ENCODE measurements around the gene GRIN2D. TPM values are rescaled to one million over a fixed set of nuclear protein-coding genes. Genes with fewer than 3 reads are reported as not detected.
"Not testable (repeated sequence)": the region's sequence is repeated elsewhere in the genome, so short reads cannot be mapped to it uniquely, and the experiment has no call there.

The GRIN2D gene
- total RNA-seq, 2 donors from 2014 or later, result 0.39 to 0.46 TPM

DNA sequence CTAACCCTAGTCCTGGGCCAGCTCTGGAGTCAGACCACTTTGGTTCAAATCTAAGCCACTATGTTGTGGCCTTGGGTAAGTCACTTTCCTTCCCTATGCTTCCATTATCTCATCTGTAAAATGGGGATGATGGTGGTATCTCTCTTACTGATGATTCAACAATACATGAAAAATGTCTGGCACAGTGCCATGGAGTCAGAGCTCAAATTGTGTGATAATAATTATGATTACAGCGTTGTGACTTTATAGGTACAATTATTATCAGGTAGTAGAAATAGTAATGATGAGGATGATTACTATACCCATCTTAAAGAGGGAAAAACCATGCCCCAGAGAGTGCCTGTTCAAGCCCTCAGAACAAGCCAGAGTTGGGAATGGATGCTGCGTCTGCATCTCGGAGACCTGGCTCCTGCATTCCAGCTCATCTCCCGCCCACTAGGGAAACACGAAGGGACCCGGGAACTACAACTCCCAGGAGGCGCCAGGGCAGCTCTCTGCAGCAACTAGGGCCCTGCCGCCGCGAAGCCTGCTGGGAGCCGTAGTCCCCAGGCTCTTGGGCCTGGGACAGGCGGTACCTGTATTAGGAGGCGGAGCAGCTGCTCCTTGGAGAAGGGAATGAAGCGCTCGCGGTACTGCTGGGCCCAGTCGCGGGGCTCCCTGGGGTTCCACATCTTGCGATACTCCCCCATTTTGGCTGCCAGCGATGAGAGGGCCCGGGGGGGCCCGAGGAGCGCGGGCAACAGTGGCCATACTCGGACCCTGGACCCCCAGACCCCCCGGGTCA lies 30.6 kb upstream of the GRIN2D start:
- DNase-seq (peak; percentile 90 to 92), ATAC-seq (replicated peaks in 1 of 2) (peak; percentile 70 to 71)
- Mint-ChIP-seq H3K4me3 (peak overlapping the region; percentile 91 to 93), H3K36me3 (ENCODE audit: insufficient read depth in 2 of 2) (peaks cover 0 to 1% of the 10 kb centered on the region in 2 donors), H3K27ac (peak overlapping the region; percentile 63), H3K4me1 (ENCODE audit: low read depth) (peaks cover 13% of the 10 kb centered on the region), H3K27me3 (ENCODE audit: low read depth) (no peaks in the 10 kb centered on the region), H3K9me3 (no peaks in the 10 kb centered on the region)

DNA sequence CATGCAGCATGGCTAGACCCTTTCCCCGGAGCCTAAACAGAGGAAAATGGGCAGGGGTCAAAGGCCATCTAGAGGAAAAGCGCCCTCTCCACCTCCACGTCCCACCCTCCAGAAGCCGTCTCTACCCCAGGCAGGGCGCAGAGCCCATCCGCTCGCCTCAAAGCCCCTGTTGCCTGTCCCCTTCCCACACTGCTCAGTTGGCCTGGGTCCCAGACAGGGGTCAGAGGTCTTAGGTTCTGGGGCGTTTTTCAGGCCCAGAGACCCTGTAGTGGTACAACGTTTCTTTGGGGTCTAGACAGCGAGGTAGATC lies 30.0 kb upstream of the GRIN2D start:
- peak in 1 of 2 donors; percentile 36 for DNase-seq
- Mint-ChIP-seq H3K4me1 (ENCODE audit: low read depth) (peaks cover 13% of the 10 kb centered on the region), H3K27me3 (ENCODE audit: low read depth) (no peaks in the 10 kb centered on the region), H3K27ac (peak overlapping the region; percentile 63), H3K36me3 (ENCODE audit: insufficient read depth in 2 of 2) (peaks cover 0 to 1% of the 10 kb centered on the region in 2 donors), H3K4me3 (peak overlapping the region; percentile 91 to 93), H3K9me3 (no peaks in the 10 kb centered on the region)
- peak; percentile 14 for ATAC-seq (replicated peaks in 1 of 2)

DNA sequence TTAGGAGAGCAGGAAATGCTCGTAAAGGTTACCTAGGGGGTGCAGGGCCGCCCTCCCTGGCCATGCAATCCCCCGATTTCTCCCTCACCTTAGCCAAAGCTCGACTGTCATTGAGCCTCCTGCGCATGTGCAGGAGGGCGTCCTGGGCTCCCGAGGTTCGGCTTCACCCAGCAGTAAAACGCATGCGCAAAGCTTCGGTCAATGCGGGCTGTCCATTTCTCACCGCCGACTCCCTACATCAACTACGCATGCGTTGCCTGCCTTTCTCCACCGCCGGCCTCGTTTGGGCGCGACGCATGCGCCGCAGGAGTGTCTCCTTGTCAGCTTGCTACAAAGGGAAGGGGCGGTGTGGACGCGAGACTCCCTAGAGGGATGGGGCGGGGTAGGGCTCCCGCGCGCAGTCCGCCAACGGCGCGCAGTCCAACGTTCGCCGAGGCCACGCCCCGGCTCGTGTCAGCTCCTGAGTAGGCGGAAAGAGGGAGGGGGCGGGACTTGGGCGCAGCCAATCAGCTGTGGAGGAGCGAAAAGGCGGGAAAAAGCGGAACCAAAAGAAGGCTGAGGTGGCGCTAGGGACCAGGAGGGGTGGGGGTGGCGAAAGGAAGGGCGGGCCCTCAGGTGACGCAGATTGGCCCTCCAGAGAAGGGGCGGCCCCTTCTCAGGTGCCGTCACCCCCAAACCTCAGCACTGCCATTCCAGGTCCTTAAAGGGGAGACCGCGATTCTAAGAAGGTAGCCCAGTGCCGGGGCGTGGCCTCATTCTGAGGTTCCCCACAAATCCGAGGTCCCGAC lies 29.5 kb upstream of the GRIN2D start, which contains the start of the genes SYNGR4 and TMEM143:
TSS of gene SYNGR4 (plus strand) at position 558 of the 788 bp plus-strand sequence. CDS start 1,476 bp downstream, outside the sequence.
TSS of gene TMEM143 (minus strand) at position 131 of the 788 bp plus-strand sequence. CDS start at position 111, 20 bp downstream.
- Mint-ChIP-seq H3K4me3 (peak within 1 kb of the TSS; percentile 91 to 93), H3K27ac (peak within 1 kb of the TSS; percentile 87), H3K4me1 (ENCODE audit: low read depth) (peaks cover 13% of the 10 kb centered on the region), H3K36me3 (ENCODE audit: insufficient read depth in 2 of 2) (peaks cover 0 to 1% of the 10 kb centered on the region in 2 donors), H3K9me3 (no peaks in the 10 kb centered on the region), H3K27me3 (ENCODE audit: low read depth) (no peaks in the 10 kb centered on the region)
- peak; percentile 98 to 99 for DNase-seq
- peak; percentile 91 for ATAC-seq (replicated peaks in 1 of 2)

DNA sequence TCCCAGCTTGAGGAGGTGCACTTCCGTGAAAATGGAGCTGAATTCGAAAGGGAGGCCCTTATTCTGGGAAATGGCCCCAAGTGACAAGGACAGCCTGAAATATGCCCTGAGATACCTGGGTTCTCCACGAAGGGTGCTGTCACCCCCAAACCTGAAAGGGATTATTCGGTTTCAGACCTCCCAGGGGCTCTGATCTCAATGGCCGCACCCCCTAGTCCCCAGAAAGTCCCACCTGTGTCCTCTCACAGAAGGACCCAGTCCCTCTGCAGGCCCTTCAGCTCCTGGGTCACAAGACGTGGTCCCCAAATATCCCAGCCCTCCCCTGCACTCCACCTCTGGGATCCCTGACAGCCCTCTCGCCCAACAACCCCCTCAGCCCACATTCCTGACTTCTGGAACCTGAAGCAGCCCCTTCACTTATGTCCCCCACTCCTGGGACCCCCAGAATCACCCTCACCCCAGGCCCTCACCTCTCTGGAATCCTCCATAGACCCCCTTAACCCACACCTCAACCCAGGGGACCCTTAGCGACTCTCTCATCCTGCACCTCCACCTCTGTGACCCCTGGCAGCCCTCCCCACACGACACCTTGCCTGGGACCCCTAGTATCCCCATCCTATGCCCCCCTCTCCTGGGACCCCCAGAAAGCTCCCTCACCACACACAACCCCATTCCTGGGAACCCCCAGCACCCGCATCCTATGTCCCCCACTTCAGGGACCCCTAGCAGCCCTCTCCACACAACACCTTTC lies 28.7 kb upstream of the GRIN2D start:
- DNase-seq (no peak), ATAC-seq (replicated peaks in 1 of 2) (no peak)
- Mint-ChIP-seq H3K36me3 (ENCODE audit: insufficient read depth in 2 of 2) (peaks cover 0 to 1% of the 10 kb centered on the region in 2 donors), H3K9me3 (no peaks in the 10 kb centered on the region), H3K4me3 (peak overlapping the region; percentile 91 to 93), H3K27ac (peak overlapping the region; percentile 87), H3K4me1 (ENCODE audit: low read depth) (peaks cover 13% of the 10 kb centered on the region), H3K27me3 (ENCODE audit: low read depth) (no peaks in the 10 kb centered on the region)

DNA sequence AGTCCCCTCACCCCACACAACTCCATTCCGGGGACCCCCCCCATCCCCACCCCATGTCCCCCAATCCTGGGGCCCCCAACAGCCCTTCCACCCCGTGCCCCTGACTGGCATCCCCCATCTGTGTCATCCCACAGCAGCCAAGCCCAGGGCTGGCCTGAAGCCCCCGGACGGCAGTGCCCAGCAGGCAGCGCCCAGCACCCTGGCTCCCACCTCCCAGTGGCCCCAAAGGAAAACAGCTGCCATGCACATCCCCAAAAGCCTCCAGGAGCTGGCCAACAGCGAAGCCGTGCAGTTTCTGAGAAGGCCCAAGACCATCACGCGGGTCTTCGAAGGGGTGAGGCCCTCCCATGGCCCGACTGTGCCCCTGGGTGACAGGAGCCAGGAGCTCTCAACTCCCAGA lies 27.9 kb upstream of the GRIN2D start:
- Mint-ChIP-seq H3K4me3 (no peak overlapping the region), H3K36me3 (ENCODE audit: insufficient read depth in 2 of 2) (peaks cover 0 to 1% of the 10 kb centered on the region in 2 donors), H3K4me1 (ENCODE audit: low read depth) (peaks cover 13% of the 10 kb centered on the region), H3K27me3 (ENCODE audit: low read depth) (no peaks in the 10 kb centered on the region), H3K27ac (no peak overlapping the region), H3K9me3 (no peaks in the 10 kb centered on the region)
- DNase-seq, result no peak
- ATAC-seq (replicated peaks in 1 of 2), result no peak

DNA sequence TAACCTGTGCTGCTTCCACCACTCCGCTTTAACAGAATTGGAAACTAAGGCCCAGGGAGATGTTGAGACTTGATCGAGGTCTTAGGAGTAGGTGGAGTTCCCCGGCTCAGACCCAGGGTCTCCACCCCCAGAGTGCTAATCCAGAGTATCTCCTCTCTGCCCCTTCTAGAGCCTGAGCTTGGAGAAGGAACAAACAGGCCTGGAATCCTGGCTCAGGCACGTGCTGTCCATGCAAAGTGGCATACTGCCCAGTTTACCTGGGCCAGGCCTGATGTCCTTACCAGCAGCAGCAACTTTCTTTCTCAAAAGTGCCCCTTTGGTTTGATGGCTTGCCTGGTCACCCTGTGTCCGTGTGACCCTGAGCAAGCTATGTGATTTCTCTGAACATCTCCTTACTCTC lies 25.6 kb upstream of the GRIN2D start:
- Mint-ChIP-seq H3K27me3 (ENCODE audit: low read depth) (no peaks in the 10 kb centered on the region), H3K4me3 (no peak overlapping the region), H3K9me3 (no peaks in the 10 kb centered on the region), H3K27ac (no peak overlapping the region), H3K4me1 (ENCODE audit: low read depth) (peaks cover 9% of the 10 kb centered on the region), H3K36me3 (ENCODE audit: insufficient read depth in 2 of 2) (peaks cover 0 to 1% of the 10 kb centered on the region in 2 donors)
- ATAC-seq (replicated peaks in 1 of 2) (no peak), DNase-seq (no peak)

DNA sequence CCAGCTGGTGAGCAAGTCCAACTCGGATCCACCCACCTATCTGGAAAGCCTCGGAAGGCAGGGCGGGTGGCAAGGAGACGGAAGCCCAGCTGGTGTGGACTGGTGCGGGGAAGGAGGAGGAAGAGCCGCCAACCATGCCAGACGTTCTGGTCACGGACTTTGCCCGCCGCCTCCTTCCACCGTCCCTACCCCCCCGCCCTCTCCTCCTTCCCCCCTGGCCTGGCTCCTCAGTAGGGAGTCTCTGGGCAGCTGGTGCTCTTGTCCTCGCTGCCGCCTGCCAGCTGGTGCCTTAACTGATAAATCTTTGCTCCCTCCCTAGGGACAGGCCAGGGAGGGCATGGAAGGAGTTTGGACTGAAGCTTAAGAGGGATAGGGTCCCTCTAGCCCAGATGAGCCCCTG lies 24.5 kb upstream of the GRIN2D start:
- H3K27ac Mint-ChIP-seq, result no peak overlapping the region
- peaks cover 7% of the 10 kb centered on the region for H3K4me1 Mint-ChIP-seq (ENCODE audit: low read depth)
- no peak overlapping the region for H3K4me3 Mint-ChIP-seq
- H3K27me3 Mint-ChIP-seq (ENCODE audit: low read depth), result no peaks in the 10 kb centered on the region
- ATAC-seq (replicated peaks in 1 of 2), result no peak
- no peaks in the 10 kb centered on the region for H3K9me3 Mint-ChIP-seq
- peaks cover 0 to under 1% of the 10 kb centered on the region in 2 donors for H3K36me3 Mint-ChIP-seq (ENCODE audit: insufficient read depth in 2 of 2)
- DNase-seq, result no peak

DNA sequence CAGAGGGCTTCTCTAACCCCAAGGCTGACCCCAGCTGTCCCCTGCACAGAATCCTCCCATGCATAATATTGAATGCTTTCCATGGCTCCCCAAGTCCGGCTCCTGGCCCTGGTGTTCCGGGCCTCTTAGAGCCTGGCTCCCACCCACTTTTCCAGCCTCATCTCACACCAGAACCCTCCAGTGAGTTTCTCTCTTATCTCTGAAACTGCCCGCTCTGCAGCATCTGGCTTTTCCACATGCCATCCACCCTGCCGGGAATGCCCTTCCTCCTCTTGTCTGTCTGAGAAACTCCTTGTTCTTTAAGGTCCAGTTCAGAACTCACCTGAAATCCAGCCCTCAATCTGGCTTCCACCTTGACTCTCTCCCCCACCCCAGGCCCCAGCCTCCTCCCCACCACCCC lies 22.5 kb upstream of the GRIN2D start:
- no peaks in the 10 kb centered on the region for H3K4me1 Mint-ChIP-seq (ENCODE audit: low read depth)
- no peak overlapping the region for H3K27ac Mint-ChIP-seq
- no peaks in the 10 kb centered on the region for H3K36me3 Mint-ChIP-seq (ENCODE audit: insufficient read depth in 2 of 2)
- ATAC-seq (replicated peaks in 1 of 2), result no peak
- H3K27me3 Mint-ChIP-seq (ENCODE audit: low read depth), result no peaks in the 10 kb centered on the region
- H3K9me3 Mint-ChIP-seq, result no peaks in the 10 kb centered on the region
- H3K4me3 Mint-ChIP-seq, result no peak overlapping the region
- no peak for DNase-seq

DNA sequence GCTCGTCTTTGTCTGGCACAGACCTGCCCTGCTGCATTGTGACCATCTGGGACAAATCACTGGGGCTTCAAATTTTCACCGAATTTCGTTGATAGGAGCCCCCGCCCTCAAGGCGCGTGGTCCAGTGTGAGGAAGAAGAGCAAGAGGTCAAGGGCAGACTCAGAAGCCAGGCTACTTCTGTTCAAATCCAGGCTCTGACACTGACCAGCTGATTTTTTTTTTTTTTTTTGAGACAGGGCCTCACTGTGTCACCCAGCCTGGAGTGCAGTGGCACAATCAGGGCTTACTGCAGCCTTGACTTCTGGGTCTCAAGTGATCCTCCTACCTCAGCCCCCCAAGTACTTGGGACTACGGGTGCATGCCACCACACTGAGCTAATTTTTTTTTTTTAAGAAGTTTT lies 22.1 kb upstream of the GRIN2D start:
- H3K4me3 Mint-ChIP-seq, result no peak overlapping the region
- H3K27ac Mint-ChIP-seq, result no peak overlapping the region
- no peaks in the 10 kb centered on the region for H3K27me3 Mint-ChIP-seq (ENCODE audit: low read depth)
- H3K9me3 Mint-ChIP-seq, result no peaks in the 10 kb centered on the region
- DNase-seq (no peak), ATAC-seq (replicated peaks in 1 of 2) (no peak)
- no peaks in the 10 kb centered on the region for H3K36me3 Mint-ChIP-seq (ENCODE audit: insufficient read depth in 2 of 2)
- no peaks in the 10 kb centered on the region for H3K4me1 Mint-ChIP-seq (ENCODE audit: low read depth)

DNA sequence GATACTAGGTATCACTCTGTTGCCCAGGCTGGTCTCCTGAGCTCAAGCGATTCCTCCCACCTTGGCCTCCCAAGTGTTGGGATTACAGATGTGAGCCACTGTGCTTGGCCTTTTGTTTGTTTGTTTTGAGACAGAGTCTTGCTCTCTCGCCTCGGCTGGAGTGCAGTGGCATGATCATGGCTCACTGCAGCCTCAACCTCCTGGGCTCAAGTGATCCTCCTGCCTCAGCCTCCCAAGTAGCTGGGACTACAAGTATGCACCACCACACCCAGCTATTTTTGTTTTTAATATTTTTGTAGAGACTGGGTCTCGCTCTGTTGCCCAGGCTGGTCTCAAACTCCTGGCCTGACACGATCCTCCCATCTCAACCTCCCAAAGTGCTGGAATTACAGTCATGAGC lies 21.7 kb upstream of the GRIN2D start:
- H3K9me3 Mint-ChIP-seq; ATAC-seq (replicated peaks in 1 of 2): not testable (repeated sequence)

DNA sequence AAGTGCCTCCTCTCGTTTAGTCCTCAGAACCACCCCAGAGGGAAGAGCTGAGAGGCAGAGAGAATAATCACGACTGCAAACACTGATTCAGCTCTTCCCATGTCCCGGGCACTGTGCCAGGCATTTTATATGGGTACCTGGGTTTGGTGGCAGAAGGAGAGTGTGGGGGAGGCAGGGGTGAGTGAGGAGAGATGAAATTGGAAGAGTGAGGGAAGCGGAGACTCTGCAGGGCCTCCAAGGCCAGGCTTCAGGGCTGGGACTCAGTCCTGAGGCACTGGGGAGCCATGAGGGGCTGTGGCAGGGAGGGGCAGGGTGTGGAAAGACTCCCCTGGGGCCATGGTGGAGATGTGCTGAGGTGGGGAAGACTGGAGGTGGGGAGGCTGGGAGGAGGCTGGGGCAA lies 20.6 kb upstream of the GRIN2D start:
- Mint-ChIP-seq H3K27me3 (ENCODE audit: low read depth) (no peaks in the 10 kb centered on the region), H3K36me3 (ENCODE audit: insufficient read depth in 2 of 2) (no peaks in the 10 kb centered on the region), H3K4me3 (no peak overlapping the region), H3K4me1 (ENCODE audit: low read depth) (no peaks in the 10 kb centered on the region), H3K27ac (no peak overlapping the region), H3K9me3 (no peaks in the 10 kb centered on the region)
- no peak for ATAC-seq (replicated peaks in 1 of 2)
- DNase-seq, result no peak

More for the DNA sequence above, 21.7 kb upstream of the GRIN2D start:
- not testable (repeated sequence) for H3K4me1 Mint-ChIP-seq (ENCODE audit: low read depth); H3K27me3 Mint-ChIP-seq (ENCODE audit: low read depth); H3K36me3 Mint-ChIP-seq (ENCODE audit: insufficient read depth in 2 of 2); H3K27ac Mint-ChIP-seq; H3K4me3 Mint-ChIP-seq; DNase-seq

DNA sequence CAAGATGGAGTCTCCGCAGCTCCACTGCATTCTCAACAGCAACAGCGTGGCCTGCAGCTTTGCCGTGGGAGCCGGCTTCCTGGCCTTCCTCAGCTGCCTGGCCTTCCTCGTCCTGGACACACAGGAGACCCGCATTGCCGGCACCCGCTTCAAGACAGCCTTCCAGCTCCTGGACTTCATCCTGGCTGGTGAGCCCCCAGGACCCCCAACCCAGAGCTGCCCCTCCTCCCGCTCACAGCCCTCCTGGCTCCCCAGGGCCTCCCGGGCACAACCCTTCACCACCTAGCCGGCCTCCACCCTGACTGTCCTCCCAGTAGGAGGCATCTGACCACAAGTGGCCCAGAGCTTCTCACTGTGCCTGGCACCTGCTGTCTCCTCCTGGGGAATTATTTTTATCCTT lies 19.9 kb upstream of the GRIN2D start:
- no peaks in the 10 kb centered on the region for H3K36me3 Mint-ChIP-seq (ENCODE audit: insufficient read depth in 2 of 2)
- DNase-seq, result no peak
- H3K27me3 Mint-ChIP-seq (ENCODE audit: low read depth), result no peaks in the 10 kb centered on the region

DNA sequence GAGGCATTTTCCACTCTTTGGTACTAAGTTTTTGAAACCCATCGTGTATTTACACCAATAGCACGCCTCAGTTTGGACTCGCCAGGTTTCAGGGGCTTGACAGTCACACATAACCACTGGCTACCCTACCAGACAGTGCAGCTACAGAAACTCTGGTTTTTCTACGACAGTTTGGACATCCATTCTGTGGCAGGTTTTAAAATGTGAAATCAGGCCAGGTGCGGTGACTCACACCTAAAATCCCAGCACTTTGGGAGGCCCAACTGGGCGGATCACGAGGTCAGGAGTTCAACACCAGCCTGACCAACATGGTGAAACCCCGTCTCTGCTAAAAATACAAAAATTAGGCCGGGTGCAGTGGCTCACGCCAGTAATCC lies 15.3 kb upstream of the GRIN2D start:
- no peak for ATAC-seq (replicated peaks in 1 of 2)
- no peaks in the 10 kb centered on the region for H3K27me3 Mint-ChIP-seq (ENCODE audit: low read depth)
- H3K4me1 Mint-ChIP-seq (ENCODE audit: low read depth), result no peaks in the 10 kb centered on the region
- peaks cover 0 to 4% of the 10 kb centered on the region in 2 donors for H3K36me3 Mint-ChIP-seq (ENCODE audit: insufficient read depth in 2 of 2)
- H3K27ac Mint-ChIP-seq, result no peak overlapping the region
- no peak overlapping the region for H3K4me3 Mint-ChIP-seq
- no peak for DNase-seq
- H3K9me3 Mint-ChIP-seq, result no peaks in the 10 kb centered on the region

More for the DNA sequence above, 19.9 kb upstream of the GRIN2D start:
- Mint-ChIP-seq H3K27ac (no peak overlapping the region), H3K4me3 (no peak overlapping the region), H3K4me1 (ENCODE audit: low read depth) (no peaks in the 10 kb centered on the region), H3K9me3 (no peaks in the 10 kb centered on the region)
- ATAC-seq (replicated peaks in 1 of 2), result no peak
